K562 (cell line): ENCODE measurements around the gene NMNAT2.

ENCODE experiments used
- CREB3 ChIP-seq: fragments of 450-650 bp; conservative IDR thresholded peaks from 2 replicates; pipeline ENCODE4 v1.6.1; 2016; ENCODE audit warnings: missing genetic modification characterization, low read depth, mild to moderate bottlenecking, missing compliant biosample characterization, moderate library complexity
- EZH2 ChIP-seq: IDR thresholded peaks from 2 replicates; pipeline ENCODE4 v1.6.1; 2012; ENCODE audit warnings: low read depth, mild to moderate bottlenecking, inconsistent platforms, low read length, borderline replicate concordance
- GABPA ChIP-seq: fragments of 200-800 bp; sonication (Bioruptor generic); conservative IDR thresholded peaks from 2 replicates; pipeline ENCODE4 v1.6.1; 2016; ENCODE audit warnings: low read depth, missing genetic modification characterization, missing compliant biosample characterization
- MYBL2 ChIP-seq, 2 experiments: fragments of 450-650 bp in 1 of 2; sonication (generic) in 1 of 2; formaldehyde crosslinking in 1 of 2; IDR thresholded peaks; 2 replicates each; pipeline versions ENCODE4 v1.6.1 to v1.8.1; 2017 to 2022; ENCODE audit warnings: borderline replicate concordance in 1 of 2, inconsistent platforms in 1 of 2, low read depth in 1 of 2, mild to moderate bottlenecking in 1 of 2, missing genetic modification reagents in 1 of 2, moderate library complexity in 1 of 2
- POLR2A ChIP-seq: fragments of 450-650 bp; conservative IDR thresholded peaks from 2 replicates; pipeline ENCODE4 v1.6.1; 2016
- TEAD1 ChIP-seq, 2 experiments: fragments of 450-650 bp in 1 of 2; sonication (generic) in 1 of 2; formaldehyde crosslinking; IDR thresholded peaks; 2 replicates each; pipeline versions ENCODE4 v1.4.0 to v1.8.0; 2020 to 2022; ENCODE audit warnings: mild to moderate bottlenecking in 2 of 2, missing genetic modification reagents in 1 of 2
- ZBTB26 ChIP-seq: fragments of 450-650 bp; formaldehyde crosslinking; IDR thresholded peaks from 2 replicates; pipeline ENCODE4 v1.4.0; 2022; ENCODE audit warnings: missing genetic modification characterization
- ZBTB34 ChIP-seq: fragments of 250-450 bp; sonication (Bioruptor Pico); IDR thresholded peaks from 2 replicates; pipeline ENCODE4 v1.8.0; 2021; ENCODE audit warnings: mild to moderate bottlenecking, moderate library complexity

GRCh38 chr1:183385340-183386144, 32.6 kb downstream of the NMNAT2 start:
- TF ChIP-seq ZBTB26 (CRISPR knock-in tag) (no peak), POLR2A (no peak), EZH2 (no peak), GABPA (tag) (no peak), MYBL2 (IDR thresholded peaks at IDR 0.05; ENCODE audit: low read depth) (no peak), MYBL2 (CRISPR knock-in tag; IDR thresholded peaks at IDR 0.05; ENCODE audit: borderline replicate concordance) (no peak), CREB3 (tag) (no peak), TEAD1 (CRISPR knock-in tag; IDR thresholded peaks at IDR 0.05) (no peak), ZBTB34 (CRISPR knock-in tag) (no peak)
